GM23338 (cell line): ENCODE results near the gene SLC4A5. TPM values are rescaled to one million over a fixed set of nuclear protein-coding genes. Genes with fewer than 3 reads are reported as not detected.

ENCODE experiments used
- ATAC-seq: fragments of 200-7000 bp; cut with Tn5 transposase; 3 replicates; pipeline ENCODE4 v1.9.1; 2020
- DNase-seq: peaks from one replicate; pipeline ENCODE4 v3.0.0-alpha.2; 2015; ENCODE audit warnings: low spot score
- H2AFZ ChIP-seq: fragments of 200-600 bp; sonication (generic); 2 replicates; pipeline ENCODE4 v1.8.0; 2016; ENCODE audit warnings: antibody characterized with exemption, mild to moderate bottlenecking, moderate library complexity
- H3F3A ChIP-seq: fragments of 200-600 bp; sonication (generic); replicated peaks from 2 replicates; pipeline ENCODE4 v1.8.0; 2017; ENCODE audit warnings: antibody characterized with exemption, mixed run types, low read depth
- H3K27ac ChIP-seq: fragments of 200-600 bp; sonication (generic); 2 replicates; pipeline ENCODE4 v1.6.1; 2016; ENCODE audit warnings: low read depth
- H3K27me3 ChIP-seq: fragments of 200-600 bp; sonication (generic); 2 replicates; pipeline ENCODE4 v1.8.0; 2016; ENCODE audit warnings: mild to moderate bottlenecking, mixed run types, moderate library complexity; ENCODE audit not compliant: insufficient read depth
- H3K36me3 ChIP-seq: fragments of 200-600 bp; sonication (generic); 2 replicates; pipeline ENCODE4 v1.8.0; 2016; ENCODE audit warnings: mild to moderate bottlenecking; ENCODE audit not compliant: insufficient read depth
- H3K4me1 ChIP-seq: fragments of 200-600 bp; sonication (generic); 2 replicates; pipeline ENCODE4 v1.8.0; 2016; ENCODE audit warnings: mild to moderate bottlenecking, moderate library complexity; ENCODE audit not compliant: insufficient read depth
- H3K4me2 ChIP-seq: fragments of 200-600 bp; sonication (generic); 2 replicates; pipeline ENCODE4 v1.7.1; 2017; ENCODE audit warnings: mixed run types
- H3K4me3 ChIP-seq: fragments of 200-600 bp; sonication (generic); 2 replicates; pipeline ENCODE4 v1.6.1; 2016; ENCODE audit warnings: mixed run types
- H3K79me2 ChIP-seq: fragments of 200-600 bp; sonication (generic); replicated peaks from 2 replicates; pipeline ENCODE4 v1.8.0; 2017; ENCODE audit warnings: mild to moderate bottlenecking; ENCODE audit not compliant: insufficient read depth
- H3K9me2 ChIP-seq: fragments of 200-600 bp; sonication (generic); 2 replicates; pipeline ENCODE4 v1.8.0; 2017; ENCODE audit not compliant: insufficient read depth
- H4K20me1 ChIP-seq: fragments of 200-600 bp; sonication (generic); replicated peaks from 2 replicates; pipeline ENCODE4 v1.8.0; 2017; ENCODE audit warnings: mild to moderate bottlenecking; ENCODE audit not compliant: insufficient read depth
- H3K27ac Mint-ChIP-seq: 2 replicates; pipeline ENCODE4 v1.8.0; 2020; ENCODE audit warnings: inconsistent platforms, mild to moderate bottlenecking, moderate library complexity, mixed read lengths
- H3K27me3 Mint-ChIP-seq: 3 replicates; pipeline ENCODE4 v1.8.0; 2022; ENCODE audit warnings: low read depth, mild to moderate bottlenecking, moderate library complexity, mixed read lengths, inconsistent platforms; ENCODE audit not compliant: insufficient read depth, poor library complexity
- H3K36me3 Mint-ChIP-seq: 3 replicates; pipeline ENCODE4 v1.8.0; 2021; ENCODE audit warnings: low read depth, mild to moderate bottlenecking, inconsistent platforms, moderate library complexity, mixed read lengths
- H3K4me1 Mint-ChIP-seq: 3 replicates; pipeline ENCODE4 v1.8.0; 2020; ENCODE audit warnings: mild to moderate bottlenecking, inconsistent platforms, mixed read lengths
- H3K4me3 Mint-ChIP-seq: 3 replicates; pipeline ENCODE4 v1.8.0; 2021; ENCODE audit warnings: moderate library complexity, mild to moderate bottlenecking, inconsistent platforms, mixed read lengths
- H3K9me3 Mint-ChIP-seq: 3 replicates; pipeline ENCODE4 v1.8.0; 2020; ENCODE audit warnings: moderate library complexity, mild to moderate bottlenecking, inconsistent platforms, mixed read lengths
- JUNB ChIP-seq: IDR thresholded peaks from one replicate; pipeline ENCODE4 v1.6.1; 2016; ENCODE audit warnings: antibody characterized with exemption; ENCODE audit not compliant: unreplicated experiment
- NANOG ChIP-seq: IDR thresholded peaks from 2 replicates; pipeline ENCODE4 v1.6.1; 2016; ENCODE audit warnings: antibody characterized with exemption, borderline replicate concordance
- POLR2AphosphoS5 ChIP-seq: IDR thresholded peaks from 2 replicates; pipeline ENCODE4 v1.6.1; 2016; ENCODE audit warnings: antibody characterized with exemption, low read depth
- REST ChIP-seq: IDR thresholded peaks from one replicate; pipeline ENCODE4 v1.6.1; 2018; ENCODE audit warnings: antibody characterized with exemption; ENCODE audit not compliant: unreplicated experiment
- STAT1 ChIP-seq: IDR thresholded peaks from one replicate; pipeline ENCODE4 v1.6.1; 2016; ENCODE audit warnings: antibody characterized with exemption; ENCODE audit not compliant: unreplicated experiment
- ZNF114 ChIP-seq: fragments of 250-450 bp; sonication (Bioruptor Pico); IDR thresholded peaks from 2 replicates; pipeline ENCODE4 v1.5.0; 2020; ENCODE audit warnings: mild to moderate bottlenecking, moderate library complexity
- ZNF331 ChIP-seq: fragments of 250-450 bp; sonication (Bioruptor Pico); IDR thresholded peaks from 2 replicates; pipeline ENCODE4 v1.5.0; 2020; ENCODE audit warnings: low read depth, mild to moderate bottlenecking, moderate library complexity
- ZNF462 ChIP-seq: fragments of 250-450 bp; sonication (Bioruptor Pico); IDR thresholded peaks from 2 replicates; pipeline ENCODE4 v1.5.0; 2020; ENCODE audit warnings: mild to moderate bottlenecking, moderate library complexity
- polyA plus RNA-seq: library from polyadenylated mRNA; unstranded; fragments of >200 nt; fragmentation: Nextera tagmentation; extraction: Ambion mirVana; gene quantifications from 2 replicates; pipeline ENCODE4 v1.2.1, GENCODE V29; 2016
- total RNA-seq: library from RNA; depleted of rRNA; stranded (reverse); fragments of >200 nt; shearing (Covaris generic); gene quantifications from 2 replicates; pipeline ENCODE4 v1.2.3, GENCODE V29; 2014

Gene SLC4A5
- total and polyA plus RNA-seq, 2 experiments from 2014 or later: 0.24 to 0.70 TPM

GRCh38 chr2:74188696-74189095 is 154.5 kb downstream of the SLC4A5 start:
- Mint-ChIP-seq H3K4me1 (peaks cover 17% of the 10 kb centered on the region), H3K27ac (no peak overlapping the region), H3K4me3 (no peak overlapping the region), H3K27me3 (peaks cover 4% of the 10 kb centered on the region), H3K9me3 (no peaks in the 10 kb centered on the region), H3K36me3 (no peaks in the 10 kb centered on the region)
- no peaks in the 10 kb centered on the region for H3K27me3 ChIP-seq
- H3K4me1 ChIP-seq: peaks cover 21% of the 10 kb centered on the region
- no peaks in the 10 kb centered on the region for H3K36me3 ChIP-seq
- peak overlapping the region; percentile 56; the same call in 1 of the 2 replicates for H3K27ac ChIP-seq
- H2AFZ ChIP-seq: no peak overlapping the region
- TF ChIP-seq JUNB (no peak), ZNF462 (no peak), ZNF114 (CRISPR knock-in tag) (no peak), NANOG (no peak), POLR2AphosphoS5 (no peak), ZNF331 (CRISPR knock-in tag) (no peak), REST (no peak), STAT1 (no peak)
- peaks cover 9% of the 10 kb centered on the region; the same call in 1 of the 2 replicates for H3F3A ChIP-seq
- ATAC-seq: no peak
- H3K4me3 ChIP-seq: no peak overlapping the region
- H3K79me2 ChIP-seq: no peaks in the 10 kb centered on the region
- H4K20me1 ChIP-seq: no peaks in the 10 kb centered on the region
- H3K4me2 ChIP-seq: no peak overlapping the region
- peaks cover 3% of the 10 kb centered on the region; the same call in 1 of the 2 replicates for H3K9me2 ChIP-seq
- DNase-seq: no peak
